ENCODE data around the gene ZNF595.
"Not testable (repeated sequence)": the region's sequence is repeated elsewhere in the genome, so short reads cannot be mapped to it uniquely, and the experiment has no call there.

The ZNF595 gene

DNA sequence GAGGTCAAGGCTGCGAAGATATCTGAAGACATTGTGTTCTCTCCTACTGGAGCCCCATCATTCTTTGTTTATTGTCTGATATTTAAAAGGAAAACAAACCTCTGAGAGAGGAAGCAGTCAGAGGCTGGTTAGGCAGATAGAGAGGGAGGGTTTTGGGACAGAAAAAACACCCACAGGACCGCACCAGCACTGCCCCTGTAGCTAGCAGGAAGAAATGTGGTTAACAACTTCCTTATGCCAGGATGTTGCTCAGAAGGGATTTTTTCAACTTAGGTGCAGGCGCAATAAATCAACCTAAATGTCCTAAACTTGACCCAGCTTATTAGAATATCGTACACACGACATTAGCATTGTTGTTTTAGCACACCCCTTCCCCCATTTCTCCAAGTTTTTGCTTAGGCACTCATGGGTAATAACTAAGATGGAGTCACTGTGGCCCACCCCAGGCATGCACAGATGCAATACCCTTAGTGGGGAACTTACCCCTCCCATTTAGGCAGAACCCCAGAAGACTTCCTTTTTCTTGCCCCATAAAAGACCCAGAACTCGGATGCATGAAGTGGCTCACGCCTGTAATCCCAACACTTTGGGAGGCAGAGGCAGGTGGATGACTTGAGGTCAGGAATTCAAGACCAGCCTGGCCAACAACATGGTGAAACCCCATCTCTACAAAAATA is 68.4 kb downstream of the ZNF595 start:
- no peak overlapping the region for H3K4me3 ChIP-seq (replicated peaks; ENCODE audit: low read depth, low read length)
- no peak for TF ChIP-seq CTCF (IDR thresholded peaks at IDR 0.05; ENCODE audit: low read depth, low read length, missing control alignments)
- DNase-seq (ENCODE audit: extremely low read depth, low read depth), result no peak

DNA sequence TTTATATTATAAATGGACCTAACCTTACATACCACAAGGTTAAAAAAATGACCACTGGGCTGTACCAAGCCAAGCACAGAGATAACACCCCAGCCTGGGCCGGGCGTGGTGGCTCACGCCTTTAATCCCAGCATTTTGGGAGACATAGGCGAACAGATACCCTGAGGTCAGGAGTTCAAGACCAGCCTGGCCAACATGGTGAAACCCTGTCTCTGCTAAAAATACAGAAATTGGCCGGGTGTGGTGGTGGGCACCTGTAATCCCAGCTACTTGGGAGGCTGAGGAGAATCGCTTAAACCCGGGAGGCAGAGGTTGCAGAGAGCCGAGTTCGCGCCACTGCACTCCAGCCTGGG is 70.8 kb downstream of the ZNF595 start:
- peak overlapping the region; percentile 81 for H3K4me3 ChIP-seq (replicated peaks; ENCODE audit: low read depth, low read length)
- DNase-seq (ENCODE audit: extremely low read depth, low read depth), result not testable (repeated sequence)

DNA sequence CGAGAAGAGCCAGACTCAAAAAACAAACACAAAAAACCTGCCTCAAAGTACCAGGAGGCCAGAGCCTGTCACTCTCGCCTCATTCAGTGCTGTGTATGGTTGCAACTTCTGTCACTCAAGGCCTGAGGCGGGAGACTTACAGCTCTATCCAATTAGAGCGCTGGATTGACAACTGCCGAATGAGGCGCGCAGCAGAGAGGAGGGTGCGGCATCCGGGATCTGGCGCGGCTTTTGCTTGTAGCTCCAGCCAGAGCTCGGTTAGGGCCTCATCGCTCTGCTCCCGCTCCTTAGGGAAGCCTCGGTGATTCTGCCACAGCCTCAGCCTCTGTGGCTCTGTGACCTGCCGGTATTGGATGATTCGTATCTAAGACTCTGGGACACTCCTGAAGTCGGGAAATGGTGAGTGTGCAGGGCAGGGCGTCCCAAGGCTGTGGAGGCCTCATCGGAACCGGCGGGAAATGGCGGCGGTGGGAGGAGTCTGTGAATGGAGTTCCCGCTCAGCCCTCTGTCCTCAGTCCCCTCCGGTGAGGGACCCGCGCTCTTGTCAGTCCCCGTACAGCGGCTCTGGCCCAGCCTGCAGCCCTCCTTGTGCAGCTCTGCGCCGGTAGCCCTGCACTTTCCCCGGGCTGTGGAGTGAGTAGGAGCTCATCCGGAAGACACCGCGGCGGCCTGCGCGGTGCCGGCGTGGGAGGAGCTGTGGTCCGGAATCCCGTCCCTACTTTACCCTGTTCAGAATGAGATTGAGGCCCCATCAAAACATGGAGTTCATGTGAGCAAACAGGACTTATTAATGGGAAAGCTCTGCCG is 71.4 kb downstream of the ZNF595 start, which contains the start of gene ZNF718:
TSS of gene ZNF718 (plus strand) at position 227 of the 807 bp plus-strand sequence. CDS start at position 397, 170 bp downstream.
- DNase-seq (ENCODE audit: extremely low read depth, low read depth), result peak; percentile 91
- TF ChIP-seq CTCF (IDR thresholded peaks at IDR 0.05; ENCODE audit: low read depth, low read length, missing control alignments), result no peak
- H3K4me3 ChIP-seq (replicated peaks; ENCODE audit: low read depth, low read length), result peak within 1 kb of the TSS; percentile 81

DNA sequence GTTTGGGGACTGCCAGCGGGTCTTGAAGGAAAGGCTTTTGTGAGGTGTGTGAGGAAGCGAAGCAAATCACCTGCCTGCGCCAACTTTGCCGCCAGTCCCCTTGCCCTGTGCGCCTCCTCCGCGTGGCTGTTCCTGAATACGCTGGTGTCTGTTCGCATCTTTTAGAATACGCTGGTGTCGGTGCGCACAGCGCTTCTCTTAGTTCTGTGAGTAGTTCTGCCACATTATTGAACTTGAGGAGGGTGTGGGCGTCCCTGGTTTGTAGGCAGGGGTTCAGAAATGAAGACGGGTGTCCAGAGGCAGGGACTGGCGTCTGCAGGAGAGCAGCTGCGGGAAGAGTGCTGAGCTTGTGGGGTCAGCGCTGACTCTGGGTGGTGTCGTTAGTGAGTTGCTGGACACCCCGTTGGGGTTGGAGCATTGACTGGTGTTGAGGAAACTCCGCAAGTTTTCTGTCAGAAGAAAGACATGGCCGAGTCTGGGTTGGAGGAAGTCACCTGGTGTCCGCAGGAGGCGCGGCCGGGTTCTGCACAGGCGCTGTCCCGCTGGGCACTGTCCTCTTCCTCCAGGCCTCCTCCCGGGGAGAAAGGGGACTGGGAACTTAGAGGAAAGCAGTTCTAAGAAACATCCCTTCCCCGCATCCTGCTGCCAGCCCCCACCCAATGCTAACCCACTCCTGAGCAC is 72.1 kb downstream of the ZNF595 start:
- TF ChIP-seq CTCF (IDR thresholded peaks at IDR 0.05; ENCODE audit: low read depth, low read length, missing control alignments), result no peak
- no peak for DNase-seq (ENCODE audit: extremely low read depth, low read depth)
- H3K4me3 ChIP-seq (replicated peaks; ENCODE audit: low read depth, low read length), result peak overlapping the region; percentile 81

GRCh38 chr4:125833-126232 is 72.7 kb downstream of the ZNF595 start:
- DNase-seq (ENCODE audit: extremely low read depth, low read depth), result no peak
- no peak for TF ChIP-seq CTCF (IDR thresholded peaks at IDR 0.05; ENCODE audit: low read depth, low read length, missing control alignments)
- H3K4me3 ChIP-seq (replicated peaks; ENCODE audit: low read depth, low read length), result peak overlapping the region; percentile 81

- H3K4me3 ChIP-seq (replicated peaks; ENCODE audit: low read depth, low read length), result no peak overlapping the region
- DNase-seq (ENCODE audit: extremely low read depth, low read depth), result no peak
- TF ChIP-seq CTCF (IDR thresholded peaks at IDR 0.05; ENCODE audit: low read depth, low read length, missing control alignments), result no peak
These were observed 79.4 kb downstream of the ZNF595 start for GRCh38 chr4:132483-132882.

Data from HFF-Myc (cell line).